Mucosa of descending colon (tissue), 3 donors: ENCODE data around the gene C2CD4A. TPM values are rescaled to one million over a fixed set of nuclear protein-coding genes. Genes with fewer than 3 reads are reported as not detected.
A peak's percentile ranks its signal among the peaks of the same experiment; 100 is the strongest.

Source experiments
- ATAC-seq: fragments of 200-7000 bp; cut with Tn5 transposase; one replicate; pipeline ENCODE4 v1.9.1; 2020; ENCODE audit warnings: mild to moderate bottlenecking, moderate library complexity
- DNase-seq, 3 donors: peaks; one replicate each; pipeline ENCODE4 v3.0.0-alpha.2; 2020
- H3K36me3 ChIP-seq: fragments of 200-600 bp; one replicate; pipeline ENCODE4 v1.8.0; 2021; ENCODE audit warnings: low read depth, mild to moderate bottlenecking
- H3K4me1 ChIP-seq: fragments of 200-600 bp; one replicate; pipeline ENCODE4 v1.8.0; 2021; ENCODE audit warnings: low read depth, mild to moderate bottlenecking
- H3K4me3 ChIP-seq: fragments of 200-600 bp; one replicate; pipeline ENCODE4 v1.8.0; 2021; ENCODE audit warnings: mild to moderate bottlenecking
- H3K9me3 ChIP-seq: fragments of 200-600 bp; one replicate; pipeline ENCODE4 v1.8.0; 2021; ENCODE audit warnings: mild to moderate bottlenecking
- CTCF ChIP-seq: fragments of 200-600 bp; IDR thresholded peaks from one replicate; pipeline ENCODE4 v1.8.0; 2022; ENCODE audit warnings: antibody characterized with exemption, mild to moderate bottlenecking
- intact Hi-C, 2 donors: fragments of 100-400 bp; cut with DNase I in 1 of 2; cut with micrococcal nuclease in 1 of 2; formaldehyde crosslinking; loops; one replicate each; pipeline versions ENCODE4 v1.11.0 to v1.11.1; 2022; cut with DNase I, micrococcal nuclease
- total RNA-seq, 3 donors: library from RNA; stranded (reverse); fragmentation: NEBNext Ultra II Directional in 2 of 3; extraction: Animal tissue kit (Norgen Biotek cat#: 25700) in 2 of 3; gene quantifications; one replicate each; pipeline versions ENCODE4 v1.2.1 to v1.2.4, GENCODE V29; 2021 to 2023
- donor health status: DM: no; HTN: no; CAD: no; lungs with moderate emphysema.
- donor health status: DM: no; HTN: no; CAD: no.
- donor health status: DM: no; HTN: yes; CAD: no.

The C2CD4A gene
- total RNA-seq, 3 donors from 2014 or later = 0.28 to 1.9 (median 0.29) TPM

GRCh38 chr15:62051166-62051565 lies 15.6 kb upstream of the C2CD4A start:
- Histone ChIP-seq H3K4me1 (peaks cover 5% of the 10 kb centered on the region), H3K36me3 (no peaks in the 10 kb centered on the region), H3K9me3 (no peaks in the 10 kb centered on the region), H3K4me3 (no peak overlapping the region)
- no peak for TF ChIP-seq CTCF
- intact Hi-C loops = no loop called here
- ATAC-seq = peak; percentile 91
- DNase-seq = no peak

GRCh38 chr15:62052713-62053112 lies 14.1 kb upstream of the C2CD4A start:
- no peak for TF ChIP-seq CTCF
- Histone ChIP-seq H3K4me3 (no peak overlapping the region), H3K9me3 (no peaks in the 10 kb centered on the region), H3K36me3 (no peaks in the 10 kb centered on the region), H3K4me1 (peaks cover 5% of the 10 kb centered on the region)
- intact Hi-C loops = no loop called here
- DNase-seq (no peak), ATAC-seq (no peak)

- no peak for DNase-seq
- TF ChIP-seq CTCF = no peak
- ATAC-seq = no peak
- no peaks in the 10 kb centered on the region for H3K36me3 ChIP-seq
- peaks cover 6% of the 10 kb centered on the region for H3K4me1 ChIP-seq
- H3K9me3 ChIP-seq = no peaks in the 10 kb centered on the region
- H3K4me3 ChIP-seq = no peak overlapping the region
- intact Hi-C loops = no loop called here
These were observed 13.2 kb upstream of the C2CD4A start for GRCh38 chr15:62053439-62054085.

GRCh38 chr15:62054979-62055378 lies 11.8 kb upstream of the C2CD4A start:
- no peak overlapping the region for H3K4me3 ChIP-seq
- H3K36me3 ChIP-seq = no peaks in the 10 kb centered on the region
- intact Hi-C loops = no loop called here
- no peak for DNase-seq
- no peak for ATAC-seq
- no peaks in the 10 kb centered on the region for H3K9me3 ChIP-seq
- no peak for TF ChIP-seq CTCF
- peaks cover 17% of the 10 kb centered on the region for H3K4me1 ChIP-seq

- H3K9me3 ChIP-seq = no peaks in the 10 kb centered on the region
- H3K4me3 ChIP-seq = no peak overlapping the region
- intact Hi-C loops = no loop called here
- no peak for TF ChIP-seq CTCF
- DNase-seq (no peak), ATAC-seq (no peak)
- peaks cover 12% of the 10 kb centered on the region for H3K4me1 ChIP-seq
- no peaks in the 10 kb centered on the region for H3K36me3 ChIP-seq
These were observed 9.3 kb upstream of the C2CD4A start for GRCh38 chr15:62057341-62057980.
